Endothelial cell (in vitro differentiated cells): Measurements from ENCODE around the gene CD3E. TPM values are rescaled to one million over a fixed set of nuclear protein-coding genes. Genes with fewer than 3 reads are reported as not detected.

Experiments used
- DNase-seq: peaks from one replicate; pipeline ENCODE4 v3.0.0; 2021; ENCODE audit warnings: low spot score
- H3K27ac Mint-ChIP-seq: one replicate; pipeline ENCODE4 v1.8.0; 2021; ENCODE audit warnings: mixed read lengths, inconsistent platforms; ENCODE audit not compliant: unreplicated experiment
- H3K27me3 Mint-ChIP-seq: one replicate; pipeline ENCODE4 v1.8.0; 2021; ENCODE audit warnings: mild to moderate bottlenecking, moderate library complexity, mixed read lengths, inconsistent platforms; ENCODE audit not compliant: unreplicated experiment
- H3K36me3 Mint-ChIP-seq: one replicate; pipeline ENCODE4 v1.8.0; 2021; ENCODE audit warnings: mild to moderate bottlenecking, low read depth, mixed read lengths, inconsistent platforms; ENCODE audit not compliant: unreplicated experiment
- H3K4me1 Mint-ChIP-seq: one replicate; pipeline ENCODE4 v1.8.0; 2021; ENCODE audit warnings: mild to moderate bottlenecking, mixed read lengths, inconsistent platforms; ENCODE audit not compliant: unreplicated experiment
- H3K4me3 Mint-ChIP-seq: one replicate; pipeline ENCODE4 v1.8.0; 2021; ENCODE audit warnings: mild to moderate bottlenecking, mixed read lengths, inconsistent platforms; ENCODE audit not compliant: unreplicated experiment
- H3K9me3 Mint-ChIP-seq: one replicate; pipeline ENCODE4 v1.8.0; 2021; ENCODE audit warnings: mixed read lengths, inconsistent platforms; ENCODE audit not compliant: unreplicated experiment
- CTCF ChIP-seq: fragments of 200-600 bp; sonication (generic); IDR thresholded peaks from one replicate; pipeline ENCODE4 v1.5.0; 2021; ENCODE audit warnings: antibody characterized with exemption; ENCODE audit not compliant: unreplicated experiment
- total RNA-seq: library from RNA; stranded (reverse); fragmentation: NEBNext Ultra II Directional; extraction: Animal tissue kit (Norgen Biotek cat#: 25700); gene quantifications from one replicate; pipeline ENCODE4 v1.2.1, GENCODE V29; 2021; ENCODE audit not compliant: unreplicated experiment

CD3E gene
- total RNA-seq, 1 donor from 2014 or later = not detected

GRCh38 chr11:118291477-118292135 lies 12.9 kb upstream of the CD3E start:
- TF ChIP-seq CTCF = no peak

GRCh38 chr11:118294053-118294452 lies 10.5 kb upstream of the CD3E start:
- Mint-ChIP-seq H3K27ac (no peak overlapping the region), H3K4me1 (no peaks in the 10 kb centered on the region), H3K9me3 (no peaks in the 10 kb centered on the region), H3K36me3 (no peaks in the 10 kb centered on the region), H3K27me3 (peaks cover 2% of the 10 kb centered on the region), H3K4me3 (no peak overlapping the region)
- no peak for TF ChIP-seq CTCF
- no peak for DNase-seq

More at GRCh38 chr11:118291477-118292135, 12.9 kb upstream of the CD3E start:
- H3K36me3 Mint-ChIP-seq = no peaks in the 10 kb centered on the region
- H3K27ac Mint-ChIP-seq = no peak overlapping the region
- H3K4me3 Mint-ChIP-seq = no peak overlapping the region
- H3K27me3 Mint-ChIP-seq = peaks cover 2% of the 10 kb centered on the region
- no peaks in the 10 kb centered on the region for H3K4me1 Mint-ChIP-seq
- no peak for DNase-seq
- no peaks in the 10 kb centered on the region for H3K9me3 Mint-ChIP-seq

DNA sequence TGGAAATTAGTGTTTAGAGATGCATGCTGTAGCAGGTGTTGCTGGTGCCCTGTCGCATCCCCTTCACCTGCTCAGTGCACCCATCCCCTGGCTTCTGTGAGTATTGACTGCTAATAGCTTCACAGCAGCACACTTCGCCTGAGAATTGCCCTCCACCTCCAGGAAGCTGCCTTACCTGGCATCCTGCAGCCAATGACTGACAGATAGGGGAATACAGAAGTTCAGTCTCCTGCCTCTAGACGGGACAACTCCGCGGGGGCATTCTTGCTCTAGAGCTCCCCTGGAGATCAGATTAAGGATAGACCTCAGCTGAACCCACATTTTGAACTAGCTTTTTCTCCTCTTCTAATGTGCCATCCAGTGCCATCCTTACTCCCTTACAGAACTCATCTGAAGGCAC lies 9.3 kb upstream of the CD3E start:
- TF ChIP-seq CTCF = no peak
- Mint-ChIP-seq H3K36me3 (no peaks in the 10 kb centered on the region), H3K27ac (no peak overlapping the region), H3K4me3 (no peak overlapping the region), H3K4me1 (no peaks in the 10 kb centered on the region), H3K9me3 (no peaks in the 10 kb centered on the region), H3K27me3 (peaks cover 1% of the 10 kb centered on the region)
- DNase-seq = no peak

DNA sequence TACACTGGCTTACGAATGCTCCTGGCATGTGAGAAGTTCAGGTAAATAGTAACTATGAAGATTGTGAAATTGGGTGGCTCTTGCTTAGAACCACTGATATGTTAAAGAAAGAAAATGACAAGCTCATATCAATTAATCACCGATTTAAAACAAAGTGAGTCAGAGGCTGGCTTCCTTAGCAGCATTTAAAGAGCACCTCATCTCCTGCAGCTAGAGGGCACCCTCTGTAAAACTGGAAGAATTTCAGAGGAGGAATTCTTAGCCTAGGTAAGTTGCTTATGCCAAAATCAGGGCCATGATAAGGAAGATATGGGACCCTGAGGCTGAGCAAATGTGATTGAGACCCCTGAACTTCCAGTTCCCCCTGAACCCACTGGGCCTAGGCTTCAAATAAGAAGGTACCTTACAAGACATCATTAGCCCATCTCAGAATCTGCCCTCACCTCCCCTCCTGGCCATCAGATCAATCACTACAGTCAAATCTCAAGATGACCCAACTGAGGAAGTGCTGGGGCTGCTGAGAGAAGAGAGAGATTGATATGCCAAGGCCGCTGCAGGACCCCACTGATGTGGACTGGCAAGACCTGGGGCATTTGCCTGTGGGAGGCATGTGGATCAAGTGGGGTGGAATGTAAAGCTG lies 8.6 kb upstream of the CD3E start:
- TF ChIP-seq CTCF = no peak
- H3K4me3 Mint-ChIP-seq = no peak overlapping the region
- no peaks in the 10 kb centered on the region for H3K36me3 Mint-ChIP-seq
- H3K9me3 Mint-ChIP-seq = no peaks in the 10 kb centered on the region
- no peaks in the 10 kb centered on the region for H3K4me1 Mint-ChIP-seq
- no peak overlapping the region for H3K27ac Mint-ChIP-seq
- no peak for DNase-seq
- peaks cover 1% of the 10 kb centered on the region for H3K27me3 Mint-ChIP-seq

DNA sequence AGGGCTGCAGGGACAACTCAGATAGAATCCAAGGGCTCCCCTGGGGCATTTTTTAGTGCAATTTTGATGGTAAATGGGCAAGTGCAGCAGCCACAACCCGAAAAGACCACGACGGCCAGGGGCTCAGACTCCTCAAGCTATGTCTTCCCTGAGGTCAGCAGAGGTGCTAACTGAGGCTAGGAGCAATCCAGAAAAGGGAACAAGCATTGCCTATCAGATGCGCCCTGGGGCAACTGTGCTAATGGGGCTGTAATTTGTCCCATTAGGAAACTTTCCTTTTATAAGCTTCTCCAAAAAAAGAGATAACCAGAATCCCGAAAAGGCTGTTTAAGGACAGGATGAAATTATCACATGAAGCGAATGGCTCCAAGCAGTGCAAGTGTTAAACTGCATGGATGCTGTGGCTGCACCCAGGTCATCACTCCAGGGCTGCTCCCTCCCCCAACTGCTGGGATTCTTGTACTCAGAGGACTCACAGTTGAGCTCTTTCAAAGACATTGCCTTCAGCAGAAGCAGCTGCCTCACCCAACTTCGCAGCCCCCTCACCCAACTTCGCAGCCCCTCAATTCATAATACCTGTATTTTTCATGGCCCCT lies 2.8 kb upstream of the CD3E start:
- no peak for DNase-seq
- Mint-ChIP-seq H3K4me3 (no peak overlapping the region), H3K27ac (no peak overlapping the region), H3K36me3 (no peaks in the 10 kb centered on the region), H3K4me1 (peaks cover 9% of the 10 kb centered on the region), H3K27me3 (no peaks in the 10 kb centered on the region), H3K9me3 (no peaks in the 10 kb centered on the region)
- no peak for TF ChIP-seq CTCF
